Kidney epithelial cell (primary cell): ENCODE measurements around the gene PEPD. TPM values are rescaled to one million over a fixed set of nuclear protein-coding genes. Genes with fewer than 3 reads are reported as not detected.

Experiments
- DNase-seq: peaks from one replicate; pipeline ENCODE4 v3.0.0-alpha.2; 2010; ENCODE audit warnings: low read depth
- H3K27me3 ChIP-seq: 2 replicates; pipeline ENCODE4 v1.6.0; 2011; ENCODE audit warnings: low read length; ENCODE audit not compliant: control insufficient read depth, insufficient read depth
- H3K36me3 ChIP-seq: 2 replicates; pipeline ENCODE4 v1.5.1; 2011; ENCODE audit warnings: low read length; ENCODE audit not compliant: control insufficient read depth, insufficient read depth
- H3K4me3 ChIP-seq: 2 replicates; pipeline ENCODE4 v1.5.1; 2011; ENCODE audit warnings: low read depth, mild to moderate bottlenecking, control low read depth, low read length
- CTCF ChIP-seq: IDR thresholded peaks from 2 replicates; pipeline ENCODE4 v1.5.1; 2011; ENCODE audit warnings: mild to moderate bottlenecking, moderate library complexity, low read length, control low read depth, inconsistent platforms; ENCODE audit not compliant: insufficient read depth, poor library complexity, severe bottlenecking
- total RNA-seq: library from RNA; depleted of rRNA; stranded (reverse); fragments of >200 nt; gene quantifications from 2 replicates; pipeline ENCODE4 v1.2.3, GENCODE V29; 2015

PEPD gene
- total RNA-seq, 1 donor from 2014 or later, result 88.6 TPM

- TF ChIP-seq CTCF, result no peak
- H3K36me3 ChIP-seq, result no peaks in the 10 kb centered on the region
These were observed 132.0 kb downstream of the PEPD start for GRCh38 chr19:33389421-33390100.

GRCh38 chr19:33388725-33389420 is 132.7 kb downstream of the PEPD start:
- no peaks in the 10 kb centered on the region for H3K27me3 ChIP-seq
- no peak for TF ChIP-seq CTCF
- no peaks in the 10 kb centered on the region for H3K36me3 ChIP-seq
- no peak overlapping the region for H3K4me3 ChIP-seq
- no peak for DNase-seq

More at GRCh38 chr19:33389421-33390100, 132.0 kb downstream of the PEPD start:
- Histone ChIP-seq H3K27me3 (no peaks in the 10 kb centered on the region), H3K4me3 (no peak overlapping the region)
- DNase-seq, result no peak

- TF ChIP-seq CTCF, result no peak
- DNase-seq, result no peak
- no peak overlapping the region for H3K4me3 ChIP-seq
- H3K36me3 ChIP-seq, result no peaks in the 10 kb centered on the region
- H3K27me3 ChIP-seq, result no peaks in the 10 kb centered on the region
These were observed 133.3 kb downstream of the PEPD start for GRCh38 chr19:33388231-33388724.

- Histone ChIP-seq H3K4me3 (no peak overlapping the region), H3K36me3 (no peaks in the 10 kb centered on the region), H3K27me3 (no peaks in the 10 kb centered on the region)
- no peak for DNase-seq
- TF ChIP-seq CTCF, result no peak
These were observed 134.0 kb downstream of the PEPD start for GRCh38 chr19:33387351-33388230.

- Histone ChIP-seq H3K36me3 (no peaks in the 10 kb centered on the region), H3K4me3 (no peak overlapping the region), H3K27me3 (no peaks in the 10 kb centered on the region)
- TF ChIP-seq CTCF, result no peak
- DNase-seq, result no peak
These were observed 135.2 kb downstream of the PEPD start for GRCh38 chr19:33386361-33386858.
